HS-27A (cell line): ENCODE data around the gene TNS3.

Experiments used
- DNase-seq: peaks from one replicate; pipeline ENCODE4 v3.0.0-alpha.2; 2012; ENCODE audit warnings: low read depth, missing footprints

The TNS3 gene

DNA sequence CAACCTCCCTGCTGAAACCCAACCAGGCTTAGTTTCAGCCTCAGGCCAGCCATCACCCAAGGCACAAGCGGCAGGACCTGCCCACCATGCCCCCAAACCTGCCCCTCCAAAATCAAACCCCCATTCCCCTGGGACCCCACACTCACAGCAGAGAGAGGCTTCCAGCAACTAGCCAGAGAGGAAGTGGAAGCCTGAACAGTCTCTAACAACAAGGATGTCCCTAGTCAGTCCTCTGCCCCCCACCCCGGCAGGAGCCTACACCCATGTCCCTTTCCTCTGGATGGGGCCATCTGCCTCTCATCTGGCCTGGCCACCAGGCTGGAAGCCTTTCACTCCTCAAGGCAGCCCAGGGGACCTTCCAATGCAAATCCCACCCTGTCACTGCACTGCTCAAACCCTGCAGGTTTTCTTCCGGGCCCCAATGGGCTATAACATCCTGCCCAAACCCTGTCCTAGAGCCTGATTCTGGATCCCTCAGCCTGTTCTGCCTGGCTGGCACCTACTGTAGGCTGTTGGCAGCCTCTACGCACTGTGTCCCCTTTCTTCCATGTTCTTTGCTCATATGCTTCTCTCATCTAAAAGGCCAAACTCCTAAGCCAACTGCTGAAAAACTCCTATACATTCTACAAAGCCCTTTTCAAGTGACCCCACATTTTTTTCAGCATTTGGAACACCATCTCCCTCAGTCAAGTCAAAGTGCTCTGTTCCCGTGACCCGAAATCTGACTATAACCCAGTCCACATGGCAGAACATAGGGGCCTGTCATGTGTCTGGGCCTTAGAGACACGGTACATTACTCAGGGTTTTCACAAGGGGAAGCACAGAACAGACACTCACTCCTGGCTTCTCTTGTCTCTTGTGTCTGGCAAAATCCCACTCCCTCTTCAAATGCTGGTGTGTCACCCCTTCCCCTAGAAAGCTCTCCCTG, 253.3 kb downstream of the TNS3 start:
- DNase-seq, result no peak

DNA sequence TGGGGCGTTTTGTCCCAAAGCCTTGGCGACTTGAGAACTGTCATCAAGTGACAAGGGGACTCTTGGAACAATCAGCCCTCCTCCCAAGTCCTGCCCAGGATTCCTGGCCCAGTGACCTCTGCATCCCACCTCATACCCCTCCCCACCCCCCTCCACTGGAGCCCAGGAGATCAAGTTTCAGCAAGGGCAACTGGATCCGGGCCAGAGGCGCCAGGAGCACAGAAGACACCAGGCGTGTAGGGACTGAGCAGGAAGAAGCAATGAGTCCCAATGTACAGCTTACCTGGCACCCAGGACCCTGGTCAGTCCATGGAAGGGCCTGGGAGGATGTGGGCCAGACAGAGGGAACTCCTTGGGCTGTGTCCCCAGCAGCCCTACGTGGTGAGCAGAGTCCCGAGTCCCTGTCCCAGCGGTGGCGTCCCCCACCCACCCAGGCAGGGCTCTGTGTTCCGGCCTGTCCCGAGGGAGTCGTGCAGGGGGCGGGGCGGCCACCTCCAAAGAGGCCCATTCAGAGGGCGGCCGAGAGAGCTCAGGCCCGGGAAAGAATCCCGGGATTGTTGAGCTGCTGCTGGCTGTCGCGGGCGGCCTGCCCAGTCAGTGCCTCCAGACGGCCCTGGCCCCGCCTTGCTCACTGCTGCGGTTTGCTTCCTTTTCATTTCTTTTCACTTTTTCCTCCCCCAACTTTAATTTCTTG, 254.1 kb downstream of the TNS3 start:
- DNase-seq, result no peak

DNA sequence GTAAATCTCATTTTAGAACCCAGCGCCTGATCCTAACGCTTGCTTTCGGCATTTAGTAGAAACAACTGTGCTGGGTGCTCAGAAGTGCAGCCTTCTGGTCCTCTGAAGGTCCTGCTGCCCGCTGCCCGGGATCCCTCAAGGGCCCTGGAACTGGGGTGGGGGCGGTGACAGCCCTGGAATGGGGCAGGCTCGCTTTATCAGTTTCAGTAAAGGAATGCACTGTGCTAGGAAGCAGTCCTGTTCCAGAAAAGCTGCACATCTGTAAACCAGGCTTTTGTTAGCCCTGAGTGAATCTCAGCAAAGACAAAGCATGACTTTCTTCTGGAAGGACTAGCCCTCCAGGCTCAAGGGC, 254.6 kb downstream of the TNS3 start:
- no peak for DNase-seq

- no peak for DNase-seq
Measured at GRCh38 chr7:47326808-47327207, 255.1 kb downstream of the TNS3 start.

GRCh38 chr7:47326220-47326619, 255.7 kb downstream of the TNS3 start:
- DNase-seq, result no peak

- DNase-seq, result no peak
Measured at GRCh38 chr7:47325337-47325736, 256.6 kb downstream of the TNS3 start.

GRCh38 chr7:47323904-47324303, 258.0 kb downstream of the TNS3 start:
- no peak for DNase-seq

- no peak for DNase-seq
Measured at GRCh38 chr7:47322731-47323130, 259.2 kb downstream of the TNS3 start.

DNA sequence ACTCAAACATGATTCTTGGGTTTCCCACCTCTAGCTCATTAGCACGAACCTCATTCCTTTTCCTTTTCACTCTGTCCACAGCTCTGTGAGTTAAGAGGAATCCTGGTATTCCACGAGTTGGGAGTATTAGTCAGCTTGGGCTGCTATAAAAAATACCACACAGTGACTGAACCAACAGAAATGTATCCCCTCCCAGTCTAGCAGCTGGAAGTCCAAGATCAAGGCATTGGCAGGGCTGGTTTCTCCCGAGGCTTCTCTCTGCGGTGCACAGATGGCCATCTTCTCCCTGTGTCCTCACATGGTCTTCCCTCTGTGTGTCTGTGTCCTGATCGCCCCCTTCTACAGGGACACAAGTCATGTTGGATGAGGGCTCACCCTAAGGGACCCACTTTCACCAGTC, 261.6 kb downstream of the TNS3 start:
- no peak for DNase-seq

DNA sequence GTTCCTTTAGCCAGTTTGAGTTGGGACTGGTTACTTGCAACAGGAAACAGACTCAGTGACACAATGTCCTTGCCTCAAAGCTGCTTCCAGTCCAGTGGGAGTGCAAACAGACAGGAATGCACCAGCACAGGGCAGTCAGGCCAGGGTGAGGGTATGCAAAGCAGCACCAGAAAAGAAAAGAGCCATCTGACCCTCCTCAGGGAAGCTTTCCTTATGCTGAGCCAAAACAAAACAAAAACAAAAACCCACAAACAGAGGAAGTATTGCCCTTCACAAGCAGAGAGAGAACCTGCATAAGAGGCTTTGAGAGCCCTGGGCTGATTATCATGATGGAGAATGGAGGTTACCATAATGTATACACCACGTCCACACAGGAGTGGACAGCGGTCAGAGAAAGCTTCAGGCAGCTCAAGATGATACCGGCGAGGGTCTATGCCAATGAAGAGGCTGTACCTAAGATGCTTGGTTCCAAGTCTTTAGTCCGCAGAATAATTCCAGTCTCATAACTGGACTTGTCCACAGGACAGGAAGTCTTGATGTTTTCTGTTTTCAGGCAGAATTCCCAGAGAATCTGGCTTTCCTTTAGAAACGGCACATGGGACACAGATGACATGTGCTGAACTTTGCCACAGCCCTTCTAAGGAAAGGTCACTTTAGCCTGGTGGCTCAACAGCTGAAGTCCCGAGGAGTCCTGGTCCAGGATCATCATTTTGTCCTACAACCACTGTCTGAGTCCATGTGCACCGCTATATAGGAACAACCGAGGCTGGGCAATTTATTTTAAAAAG, 263.3 kb downstream of the TNS3 start:
- no peak for DNase-seq

GRCh38 chr7:47317487-47317886, 264.4 kb downstream of the TNS3 start:
- no peak for DNase-seq

- no peak for DNase-seq
Measured at GRCh38 chr7:47314728-47315607, 266.9 kb downstream of the TNS3 start.

DNA sequence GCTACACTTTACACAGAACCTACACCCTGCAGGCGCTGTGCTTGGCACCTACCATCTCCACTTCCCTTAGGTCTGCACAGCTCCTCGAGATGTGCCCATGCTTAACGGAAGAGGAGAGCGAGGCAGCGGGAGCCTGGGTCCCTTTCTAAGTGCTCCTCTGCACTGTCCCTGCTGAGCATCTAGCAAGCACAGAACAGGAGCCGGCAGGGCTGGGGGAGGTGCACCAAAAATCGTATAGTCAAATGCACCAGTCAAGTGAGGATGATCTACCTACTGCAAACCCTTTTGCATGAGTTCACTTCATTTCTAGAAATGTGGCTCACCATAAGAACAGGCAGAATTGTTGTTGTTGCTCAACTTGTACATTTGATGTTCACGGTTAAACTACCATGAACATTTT, 267.7 kb downstream of the TNS3 start:
- no peak for DNase-seq

GRCh38 chr7:47313564-47313963, 268.3 kb downstream of the TNS3 start:
- DNase-seq, result no peak

- DNase-seq, result no peak
Measured at GRCh38 chr7:47311891-47312290, 270.0 kb downstream of the TNS3 start.

DNA sequence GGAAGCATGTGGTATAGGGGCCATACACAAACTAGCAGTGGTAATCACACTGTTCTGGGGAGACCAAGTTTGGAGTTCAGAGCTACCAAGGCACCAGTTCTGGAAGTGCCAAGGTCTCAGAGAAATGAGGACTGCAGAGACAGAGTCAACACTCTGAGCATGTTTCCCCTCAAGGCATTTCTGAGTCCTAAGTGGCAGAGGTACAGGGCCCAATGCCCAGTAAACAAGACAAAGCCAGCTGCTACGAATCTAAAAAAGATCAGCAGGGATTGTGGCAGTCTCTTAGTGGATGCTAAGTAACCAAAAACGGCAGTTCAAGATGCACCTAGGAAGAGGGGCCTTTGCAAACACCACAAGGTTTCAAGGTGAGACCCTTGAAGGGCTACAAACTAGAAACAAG, 271.9 kb downstream of the TNS3 start:
- no peak for DNase-seq

GRCh38 chr7:47308808-47309207, 273.1 kb downstream of the TNS3 start:
- no peak for DNase-seq

DNA sequence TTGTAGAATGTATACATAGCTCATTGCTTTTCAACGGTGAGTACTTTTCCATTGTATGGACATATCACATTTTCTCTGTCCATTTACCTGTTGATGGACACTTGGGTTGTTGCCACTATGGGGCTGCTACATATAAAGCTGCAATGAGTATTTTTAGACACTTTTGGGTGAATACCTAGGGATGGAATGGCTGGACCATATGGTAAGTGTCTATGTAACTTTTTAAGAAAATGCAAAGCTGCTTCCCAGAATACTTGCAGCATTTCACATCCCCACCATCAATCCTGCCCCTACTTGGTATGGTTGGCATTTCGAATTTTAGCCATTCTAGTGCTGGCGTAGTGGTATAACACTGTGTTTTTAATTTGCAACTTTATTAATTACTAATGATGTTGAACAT, 274.6 kb downstream of the TNS3 start:
- DNase-seq, result no peak

DNA sequence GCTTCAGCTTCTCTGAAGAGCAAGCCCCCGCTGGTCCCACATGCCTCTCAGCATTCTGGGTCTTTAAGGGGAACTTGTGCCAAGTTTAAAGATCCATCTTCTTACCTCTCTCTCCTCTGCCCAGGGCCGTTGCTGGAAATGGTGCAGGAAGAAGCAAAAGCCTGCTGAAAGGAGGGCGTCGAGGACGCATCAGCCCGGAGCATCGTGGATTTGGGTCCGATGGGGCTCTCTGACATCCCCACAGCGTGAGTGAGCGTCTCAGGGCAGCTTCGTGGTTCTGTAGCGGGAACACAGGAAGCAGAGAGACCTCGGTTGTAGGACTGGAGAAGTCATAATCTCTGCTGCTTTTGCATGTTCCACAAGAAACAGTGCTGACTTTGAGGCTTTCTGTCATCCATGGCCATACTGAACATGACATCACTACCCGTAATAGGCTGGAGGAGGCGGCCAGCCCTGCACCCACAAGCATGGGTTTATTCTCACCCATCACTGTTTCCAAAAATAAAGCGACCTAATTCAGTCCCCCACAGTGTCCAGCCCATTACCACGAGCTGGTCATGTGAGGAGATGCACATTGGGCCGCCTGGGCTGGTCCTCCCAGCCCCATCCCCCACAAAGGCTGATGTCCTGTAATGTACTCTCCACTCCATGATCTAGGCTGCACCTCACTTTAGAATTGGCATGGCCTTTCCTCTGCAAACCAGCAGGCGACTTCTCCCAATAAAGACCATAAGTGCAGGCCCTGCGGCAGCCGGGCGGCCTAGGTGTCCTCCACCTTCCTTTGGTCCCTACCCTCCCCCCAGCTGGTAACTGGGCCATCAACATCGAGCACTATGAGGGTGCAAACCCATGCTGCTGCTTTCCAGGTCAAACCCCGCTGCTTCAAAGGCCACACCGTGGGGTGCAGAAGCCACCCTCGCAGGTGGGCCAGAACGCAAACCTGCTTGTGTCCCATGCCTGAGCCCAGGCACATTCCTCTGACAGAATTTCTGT, 276.9 kb downstream of the TNS3 start:
- no peak for DNase-seq

DNA sequence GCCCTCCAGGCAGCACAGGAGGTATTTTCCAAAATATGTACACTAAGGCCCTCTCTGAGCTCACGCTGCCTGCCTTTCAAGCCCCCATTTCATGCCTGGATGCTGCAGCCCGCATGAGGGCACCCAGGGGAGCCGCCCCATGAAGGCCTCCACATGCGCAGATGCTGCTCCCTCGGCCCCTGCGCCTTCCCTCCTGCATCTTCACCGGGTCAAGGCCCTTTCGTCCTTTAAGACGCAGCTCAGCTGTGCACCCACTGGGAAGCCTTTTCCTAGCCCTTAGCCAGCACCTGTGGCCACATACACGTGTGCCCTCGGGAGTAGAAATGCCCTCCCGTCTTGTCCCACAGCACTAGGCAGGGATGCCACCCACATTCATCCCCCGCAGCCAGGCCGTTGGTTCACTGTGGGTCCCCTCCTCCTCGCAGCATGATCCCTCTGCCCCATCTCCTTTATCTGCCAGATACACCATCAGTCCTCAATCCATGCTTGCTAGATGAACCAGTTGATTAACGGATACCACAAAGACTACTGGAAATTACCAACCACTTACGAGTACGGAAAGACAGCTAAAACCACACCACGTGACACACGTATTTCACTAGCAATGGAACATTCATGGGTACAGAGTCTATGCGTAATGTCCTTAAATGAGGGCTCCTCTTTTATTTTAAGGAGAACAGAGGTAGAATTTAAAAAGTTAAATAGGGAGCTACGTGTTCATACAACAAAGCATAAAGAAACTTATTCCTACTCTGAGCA, 278.0 kb downstream of the TNS3 start:
- DNase-seq, result no peak
